Ascending aorta (tissue), 2 donors: ENCODE results near the gene SCAND1. TPM values are rescaled to one million over a fixed set of nuclear protein-coding genes. Genes with fewer than 3 reads are reported as not detected.

Experiments used
- DNase-seq, 2 donors: peaks; one replicate each; pipeline ENCODE4 v3.0.0-alpha.2; 2019; ENCODE audit warnings: low spot score in 2 of 2
- H3K27ac ChIP-seq, 2 donors: fragments of 200-600 bp; sonication (generic); one replicate each; pipeline ENCODE4 v1.5.1; 2016 to 2017; ENCODE audit warnings: mild to moderate bottlenecking in 1 of 2
- H3K27me3 ChIP-seq: fragments of 200-600 bp; sonication (generic); one replicate; pipeline ENCODE4 v1.5.1; 2017
- H3K36me3 ChIP-seq, 2 donors: fragments of 200-600 bp; sonication (generic); one replicate each; pipeline ENCODE4 v1.5.1; 2016
- H3K4me1 ChIP-seq, 2 donors: fragments of 200-600 bp; sonication (generic); one replicate each; pipeline ENCODE4 v1.5.1; 2016 to 2017; ENCODE audit warnings: mild to moderate bottlenecking in 1 of 2
- H3K4me3 ChIP-seq, 2 donors: fragments of 200-600 bp; sonication (generic); one replicate each; pipeline ENCODE4 v1.5.1; 2016 to 2017; ENCODE audit warnings: mild to moderate bottlenecking in 1 of 2
- H3K9me3 ChIP-seq, 2 donors: fragments of 200-600 bp; sonication (generic); one replicate each; pipeline ENCODE4 v1.5.1; 2016
- intact Hi-C: fragments of 100-400 bp; cut with DNase I; formaldehyde crosslinking; loops from one replicate; pipeline ENCODE4 v1.15.1; 2023
- total RNA-seq: library from RNA; depleted of rRNA; stranded (reverse); fragments of >200 nt; gene quantifications from one replicate; pipeline ENCODE4 v1.1.0, GENCODE V29; 2016
- TF ChIP-seq, protein P1 (sequence below), 3 experiments: fragments of 200-600 bp in 2 of 3; fragments of 450-650 bp in 1 of 3; sonication (generic) in 2 of 3; IDR thresholded peaks; one replicate each; pipeline ENCODE4 v1.5.1; 2016 to 2019; ENCODE audit warnings: antibody characterized with exemption in 3 of 3, mild to moderate bottlenecking in 1 of 3, moderate library complexity in 1 of 3

Gene SCAND1
- total RNA-seq, 1 donor from 2014 or later = 146 TPM

DNA sequence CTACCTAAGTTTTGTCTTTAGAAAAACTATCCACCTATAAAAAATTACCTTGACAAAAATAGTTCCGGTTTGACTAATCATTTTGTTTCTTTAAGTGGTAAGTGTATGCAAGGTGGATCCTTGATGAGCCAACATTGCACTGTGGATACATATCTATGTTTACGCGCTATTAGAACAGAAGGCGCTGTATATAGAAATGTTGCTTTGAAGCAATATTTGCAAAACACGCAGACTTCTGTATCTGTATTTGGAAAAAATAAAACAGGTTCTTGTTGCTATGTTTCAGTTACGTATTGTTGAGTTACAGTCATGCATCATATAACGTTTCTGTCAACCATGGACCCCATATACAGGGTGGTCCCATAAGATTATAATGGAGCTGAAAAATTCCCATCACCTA is 4.2 kb downstream of the SCAND1 start:
- Histone ChIP-seq H3K36me3 (peaks cover 13 to 18% of the 10 kb centered on the region in 2 donors), H3K4me3 (no peak overlapping the region), H3K9me3 (no peaks in the 10 kb centered on the region), H3K4me1 (peaks cover 0 to 23% of the 10 kb centered on the region in 2 donors), H3K27ac (no peak overlapping the region), H3K27me3 (no peaks in the 10 kb centered on the region)
- DNase-seq = no peak
- intact Hi-C loops = loop anchor here (5.0 to 10.0 kb wide), 3 partner anchors 112 to 1585 kb away; partner anchors contain the start of genes ITCH and SPAG4
- TF ChIP-seq, protein P1, sequence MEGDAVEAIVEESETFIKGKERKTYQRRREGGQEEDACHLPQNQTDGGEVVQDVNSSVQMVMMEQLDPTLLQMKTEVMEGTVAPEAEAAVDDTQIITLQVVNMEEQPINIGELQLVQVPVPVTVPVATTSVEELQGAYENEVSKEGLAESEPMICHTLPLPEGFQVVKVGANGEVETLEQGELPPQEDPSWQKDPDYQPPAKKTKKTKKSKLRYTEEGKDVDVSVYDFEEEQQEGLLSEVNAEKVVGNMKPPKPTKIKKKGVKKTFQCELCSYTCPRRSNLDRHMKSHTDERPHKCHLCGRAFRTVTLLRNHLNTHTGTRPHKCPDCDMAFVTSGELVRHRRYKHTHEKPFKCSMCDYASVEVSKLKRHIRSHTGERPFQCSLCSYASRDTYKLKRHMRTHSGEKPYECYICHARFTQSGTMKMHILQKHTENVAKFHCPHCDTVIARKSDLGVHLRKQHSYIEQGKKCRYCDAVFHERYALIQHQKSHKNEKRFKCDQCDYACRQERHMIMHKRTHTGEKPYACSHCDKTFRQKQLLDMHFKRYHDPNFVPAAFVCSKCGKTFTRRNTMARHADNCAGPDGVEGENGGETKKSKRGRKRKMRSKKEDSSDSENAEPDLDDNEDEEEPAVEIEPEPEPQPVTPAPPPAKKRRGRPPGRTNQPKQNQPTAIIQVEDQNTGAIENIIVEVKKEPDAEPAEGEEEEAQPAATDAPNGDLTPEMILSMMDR (IDR thresholded peaks at IDR 0.05) = no peak

DNA sequence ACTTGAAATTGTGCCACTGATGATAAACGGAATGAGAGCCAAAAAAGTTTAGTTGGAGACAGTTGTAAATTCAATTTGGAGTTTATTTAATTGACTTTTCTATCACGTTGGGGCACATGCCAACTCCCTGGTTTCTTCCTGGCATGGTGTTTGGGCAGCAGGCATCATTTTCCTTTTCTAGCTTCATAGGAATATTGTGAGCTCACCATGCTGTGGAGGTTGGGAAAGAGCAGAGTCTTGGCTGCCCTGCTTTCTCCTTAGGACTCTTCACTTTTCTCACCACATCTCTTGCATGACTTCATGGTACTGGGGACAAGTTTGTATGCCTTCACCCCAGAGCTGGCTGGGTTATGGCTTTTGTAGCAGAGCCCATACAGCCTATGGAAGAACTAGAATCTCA is 6.4 kb downstream of the SCAND1 start:
- Histone ChIP-seq H3K27me3 (no peaks in the 10 kb centered on the region), H3K4me3 (no peak overlapping the region), H3K36me3 (peaks cover 25 to 28% of the 10 kb centered on the region in 2 donors), H3K4me1 (peaks cover 0 to 19% of the 10 kb centered on the region in 2 donors), H3K27ac (peak overlapping the region in 1 of 2 donors; percentile 51), H3K9me3 (no peaks in the 10 kb centered on the region)
- intact Hi-C loops = no loop called here
- TF ChIP-seq, protein P1 (IDR thresholded peaks at IDR 0.05) = no peak
- DNase-seq = no peak

DNA sequence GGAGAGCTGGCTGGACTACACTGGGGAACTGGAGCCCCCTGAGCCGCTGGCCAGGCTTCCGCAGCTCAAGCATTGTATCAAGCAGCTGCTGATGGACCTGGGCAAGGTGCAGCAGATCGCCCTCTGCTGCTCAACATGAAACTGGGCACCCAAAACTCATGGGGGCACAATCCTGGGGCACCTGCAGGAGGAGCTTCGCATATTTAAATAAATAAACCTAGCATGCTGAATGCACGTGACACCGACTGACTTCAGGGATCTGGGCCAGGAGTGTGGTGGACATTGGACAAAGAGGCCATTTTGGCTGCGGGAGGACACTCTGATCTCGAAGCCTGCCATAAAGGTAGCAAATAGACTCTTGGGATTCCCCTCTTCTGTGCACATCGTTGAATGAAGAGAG is 6.8 kb downstream of the SCAND1 start:
- H3K36me3 ChIP-seq = peaks cover 28 to 29% of the 10 kb centered on the region in 2 donors
- H3K4me3 ChIP-seq = no peak overlapping the region
- TF ChIP-seq, protein P1 (IDR thresholded peaks at IDR 0.05) = no peak
- no peak for DNase-seq
- H3K9me3 ChIP-seq = no peaks in the 10 kb centered on the region
- H3K27ac ChIP-seq = peak overlapping the region in 1 of 2 donors; percentile 51
- H3K27me3 ChIP-seq = no peaks in the 10 kb centered on the region
- H3K4me1 ChIP-seq = peaks cover 0 to 15% of the 10 kb centered on the region in 2 donors
- intact Hi-C loops = no loop called here

DNA sequence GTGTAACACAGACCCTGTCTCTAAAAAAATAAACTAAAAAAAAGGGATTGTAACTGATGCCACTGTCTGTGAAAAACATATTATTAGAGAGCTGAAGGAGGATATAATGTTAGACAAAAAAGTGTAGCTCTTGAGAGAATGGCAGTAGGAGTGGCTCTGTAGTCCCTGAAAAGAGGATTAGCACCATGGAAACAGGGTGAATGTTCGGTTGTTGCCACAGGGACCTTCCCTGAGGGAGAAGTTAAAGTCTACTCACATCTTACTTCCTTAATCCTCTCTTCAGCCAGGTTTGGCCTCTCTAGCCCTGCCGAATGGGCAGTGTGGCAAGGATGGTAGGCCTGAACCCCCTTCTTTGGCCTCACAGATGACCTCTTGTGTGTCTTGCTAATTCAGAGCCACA is 12.1 kb downstream of the SCAND1 start:
- Histone ChIP-seq H3K27me3 (no peaks in the 10 kb centered on the region), H3K4me3 (no peak overlapping the region), H3K27ac (no peak overlapping the region), H3K4me1 (no peaks in the 10 kb centered on the region), H3K9me3 (no peaks in the 10 kb centered on the region), H3K36me3 (peaks cover 40 to 57% of the 10 kb centered on the region in 2 donors)
- intact Hi-C loops = no loop called here
- no peak for DNase-seq
- TF ChIP-seq, protein P1 (IDR thresholded peaks at IDR 0.05) = no peak

DNA sequence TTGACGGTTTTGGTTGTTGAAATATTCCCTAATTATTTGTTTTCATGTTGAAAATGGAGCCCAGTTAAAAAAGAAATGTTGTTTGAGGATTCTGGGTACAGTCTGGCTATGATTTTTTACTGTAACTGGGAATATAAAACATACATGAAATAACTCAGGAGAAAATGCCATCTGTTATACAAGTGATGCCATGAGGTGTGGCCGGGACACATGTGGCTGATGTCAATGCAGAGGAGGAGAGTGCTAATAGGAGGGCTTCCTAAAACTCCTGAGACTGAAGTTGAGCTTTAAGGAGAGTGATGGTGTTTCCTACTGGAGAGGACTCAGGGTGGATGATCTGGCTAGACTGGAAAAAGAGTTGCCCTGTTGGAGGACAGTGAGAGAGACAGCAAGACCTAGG is 12.7 kb downstream of the SCAND1 start:
- Histone ChIP-seq H3K27ac (no peak overlapping the region), H3K4me1 (no peaks in the 10 kb centered on the region), H3K9me3 (no peaks in the 10 kb centered on the region), H3K27me3 (no peaks in the 10 kb centered on the region), H3K36me3 (peaks cover 38 to 53% of the 10 kb centered on the region in 2 donors), H3K4me3 (no peak overlapping the region)
- TF ChIP-seq, protein P1 (IDR thresholded peaks at IDR 0.05) = no peak
- no peak for DNase-seq
- intact Hi-C loops = no loop called here

DNA sequence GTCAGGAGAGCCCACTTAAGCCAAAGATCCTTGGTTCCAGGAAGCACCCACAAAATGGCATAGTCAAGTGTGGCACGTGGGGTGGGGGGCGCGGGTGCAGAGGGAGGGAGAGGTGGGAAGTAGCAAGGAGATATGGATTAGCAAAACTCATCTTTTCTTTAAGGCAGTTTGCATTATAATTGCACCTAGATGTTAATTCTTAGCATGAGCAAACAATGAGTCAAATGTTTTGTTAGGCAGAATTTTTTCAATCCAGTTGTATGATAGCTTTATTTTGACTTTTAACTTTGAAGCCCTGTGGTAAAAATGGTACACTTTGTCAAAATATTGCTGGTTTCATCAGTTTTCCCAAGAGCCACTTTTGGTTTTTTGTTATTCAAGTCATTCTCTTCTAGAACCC is 15.0 kb downstream of the SCAND1 start:
- TF ChIP-seq, protein P1 (IDR thresholded peaks at IDR 0.05) = no peak
- Histone ChIP-seq H3K4me3 (no peak overlapping the region), H3K27me3 (no peaks in the 10 kb centered on the region), H3K27ac (no peak overlapping the region), H3K9me3 (no peaks in the 10 kb centered on the region), H3K36me3 (peaks cover 30 to 53% of the 10 kb centered on the region in 2 donors), H3K4me1 (no peaks in the 10 kb centered on the region)
- no peak for DNase-seq
- intact Hi-C loops = no loop called here
